HCT116 (cell line): ENCODE results near the gene SOHLH2.

Experiments used
- CTCF ChIP-seq, 3 experiments: fragments of 200-600 bp in 1 of 3; sonication (generic) in 1 of 3; IDR thresholded peaks in 2 of 3; conservative IDR thresholded peaks in 1 of 3; 2 replicates each; pipeline ENCODE4 v1.5.1; 2012 to 2017; ENCODE audit warnings: low read depth in 2 of 3, low read length in 2 of 3, antibody characterized with exemption in 1 of 3, borderline replicate concordance in 1 of 3, control low read depth in 1 of 3, mild to moderate bottlenecking in 1 of 3, mixed read lengths in 1 of 3, mixed run types in 1 of 3, moderate library complexity in 1 of 3; ENCODE audit not compliant: insufficient read depth in 1 of 3
- EGR1 ChIP-seq: IDR thresholded peaks from 2 replicates; pipeline ENCODE4 v1.6.1; 2012; ENCODE audit warnings: low read depth
- ELF1 ChIP-seq: IDR thresholded peaks from 2 replicates; pipeline ENCODE4 v1.6.1; 2012; ENCODE audit warnings: low read depth, borderline replicate concordance
- POLR2A ChIP-seq: IDR thresholded peaks from 2 replicates; pipeline ENCODE4 v1.7.0; 2011; ENCODE audit warnings: borderline replicate concordance; ENCODE audit not compliant: insufficient read depth, insufficient read length; ENCODE audit errors: extremely low read depth
- POLR2AphosphoS5 ChIP-seq: IDR thresholded peaks from 2 replicates; pipeline ENCODE4 v1.6.1; 2011; ENCODE audit warnings: mild to moderate bottlenecking, low read depth, low read length, moderate library complexity
- RAD21 ChIP-seq: IDR thresholded peaks from 2 replicates; pipeline ENCODE4 v1.6.1; 2012; ENCODE audit warnings: low read depth, mild to moderate bottlenecking
- REST ChIP-seq: IDR thresholded peaks from 2 replicates; pipeline ENCODE4 v1.6.1; 2012; ENCODE audit warnings: low read depth
- TCF7L2 ChIP-seq: IDR thresholded peaks from 2 replicates; pipeline ENCODE4 v1.7.0; 2011; ENCODE audit warnings: borderline replicate concordance, inconsistent platforms; ENCODE audit not compliant: insufficient read depth, insufficient read length; ENCODE audit errors: extremely low read depth
- YY1 ChIP-seq: IDR thresholded peaks from 2 replicates; pipeline ENCODE4 v1.6.1; 2011; ENCODE audit warnings: low read length, low read depth, moderate library complexity, mild to moderate bottlenecking; ENCODE audit not compliant: insufficient replicate concordance; ENCODE audit errors: extremely low read depth

GRCh38 chr13:36146511-36147269, 67.7 kb downstream of the SOHLH2 start:
- TF ChIP-seq POLR2A = no peak
- TF ChIP-seq CTCF (IDR thresholded peaks at IDR 0.05 in 2 of 3, conservative IDR thresholded peaks at IDR 0.05 in 1 of 3; ENCODE audit: borderline replicate concordance in 1 of 3, insufficient read depth in 1 of 3, low read depth in 2 of 3, low read length in 2 of 3) = no peak
- no peak for TF ChIP-seq POLR2AphosphoS5
- TF ChIP-seq RAD21 = no peak
- no peak for TF ChIP-seq TCF7L2
- no peak for TF ChIP-seq EGR1
- no peak for TF ChIP-seq REST
- TF ChIP-seq ELF1 = no peak
- TF ChIP-seq YY1 = no peak
